LNCaP clone FGC (cell line): ENCODE results near the gene INSL3.

Experiments
- DNase-seq: peaks from one replicate; pipeline ENCODE4 v3.0.0-alpha.2; 2011; ENCODE audit warnings: low read depth
- H3K4me3 ChIP-seq: 2 replicates; pipeline ENCODE4 v1.5.1; 2011; ENCODE audit warnings: mild to moderate bottlenecking, low read depth, low read length, control low read depth
- CTCF ChIP-seq: IDR thresholded peaks from 2 replicates; pipeline ENCODE4 v1.5.1; 2012; ENCODE audit warnings: mild to moderate bottlenecking; ENCODE audit not compliant: control insufficient read depth, insufficient read depth; ENCODE audit errors: extremely low read depth

The INSL3 gene

DNA sequence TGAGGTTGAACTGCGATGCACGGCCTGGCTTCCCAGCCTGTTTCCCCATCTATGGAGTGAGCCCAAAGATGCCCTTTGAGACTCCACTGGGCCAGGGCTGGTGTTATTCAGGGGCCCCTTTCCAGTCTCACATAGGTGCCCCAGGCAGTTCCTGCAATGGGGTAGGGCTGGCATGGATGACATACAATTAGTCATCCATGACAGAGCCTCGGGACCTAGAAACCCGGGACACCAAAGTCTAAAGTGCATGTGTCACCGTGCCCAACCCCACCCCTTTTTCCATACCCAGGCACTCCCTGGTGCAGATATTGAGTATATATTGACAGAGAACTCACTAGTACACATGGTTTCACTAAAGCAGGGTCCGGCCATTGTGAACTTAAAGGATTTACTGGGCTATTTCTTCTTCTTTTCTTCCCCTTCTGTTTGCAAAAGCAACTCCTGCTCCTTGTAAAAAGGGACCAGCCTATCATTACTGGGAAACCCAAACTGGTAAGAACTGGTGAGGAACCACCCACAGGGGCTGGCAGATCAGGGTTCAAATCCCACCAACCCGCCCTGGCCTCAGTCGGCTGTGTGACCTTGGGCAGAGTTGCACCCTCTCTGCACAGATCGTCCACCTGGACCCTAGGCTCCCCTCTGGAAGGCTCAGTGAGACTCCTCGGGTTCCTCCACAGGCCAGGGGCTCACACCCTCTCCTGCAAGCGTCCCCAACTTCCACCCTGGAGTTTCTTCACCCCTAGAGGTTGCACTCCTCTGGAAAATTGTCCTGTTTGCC lies 23.7 kb downstream of the INSL3 start:
- no peak for DNase-seq
- TF ChIP-seq CTCF: no peak

GRCh38 chr19:17796838-17797423 lies 24.4 kb downstream of the INSL3 start:
- no peak for TF ChIP-seq CTCF
- no peak overlapping the region for H3K4me3 ChIP-seq
- no peak for DNase-seq

More for the DNA sequence above, 23.7 kb downstream of the INSL3 start:
- no peak overlapping the region for H3K4me3 ChIP-seq

DNA sequence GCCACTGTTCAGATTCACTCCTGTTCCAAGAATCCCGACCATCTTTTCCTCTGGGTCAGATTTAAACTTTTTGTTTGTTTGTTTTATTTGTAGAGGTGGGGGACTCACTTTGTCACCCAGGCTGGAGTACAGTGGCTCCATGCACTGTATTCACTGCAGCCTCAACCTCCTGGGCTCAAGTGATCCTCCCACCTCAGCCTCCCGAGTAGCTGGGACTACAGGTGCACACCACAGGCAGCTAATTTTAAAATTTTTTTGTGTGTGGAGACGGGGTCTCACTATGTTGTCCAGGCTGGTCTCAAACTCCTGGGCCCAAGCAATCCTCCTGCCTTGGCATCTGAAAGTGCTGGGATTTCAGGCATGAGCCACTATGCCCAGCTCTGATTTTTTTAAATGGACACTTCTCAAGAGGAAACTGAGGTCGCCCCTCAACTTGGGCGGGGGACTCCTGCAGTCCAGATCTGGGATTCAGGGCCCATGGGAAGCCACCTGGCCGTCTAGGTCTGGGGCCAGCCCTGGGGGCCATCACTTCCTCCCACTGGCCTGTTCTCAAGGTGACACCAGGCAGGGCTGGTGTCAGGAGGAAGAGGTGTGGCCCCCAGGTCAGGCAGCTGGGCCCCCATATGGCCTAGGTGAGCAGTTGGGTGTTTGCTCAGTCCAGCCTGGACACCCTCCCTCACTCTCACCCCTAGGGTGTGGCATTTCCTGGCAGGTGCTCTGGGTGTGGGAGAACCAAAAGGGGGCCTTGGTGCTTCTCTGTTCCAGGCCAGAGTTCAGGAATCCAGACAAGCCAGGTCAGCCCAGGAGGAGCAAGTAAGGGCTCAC lies 25.1 kb downstream of the INSL3 start:
- DNase-seq: no peak
- no peak for TF ChIP-seq CTCF
- no peak overlapping the region for H3K4me3 ChIP-seq

GRCh38 chr19:17795495-17795856 lies 25.8 kb downstream of the INSL3 start:
- no peak for DNase-seq
- TF ChIP-seq CTCF: no peak
- H3K4me3 ChIP-seq: no peak overlapping the region

- no peak for DNase-seq
- no peak for TF ChIP-seq CTCF
- H3K4me3 ChIP-seq: no peak within 1 kb of the TSS
Measured at GRCh38 chr19:17794731-17795494, 26.4 kb downstream of the INSL3 start, which contains the start of gene B3GNT3. Gene B3GNT3 (plus strand): TSS chr19:17795138. CDS start chr19:17807808, 12,670 bp downstream.

- H3K4me3 ChIP-seq: no peak overlapping the region
- DNase-seq: no peak
- no peak for TF ChIP-seq CTCF
Measured at GRCh38 chr19:17794412-17794730, 26.9 kb downstream of the INSL3 start.
